Measurements from ENCODE around the gene PPP1R3A.

DNA sequence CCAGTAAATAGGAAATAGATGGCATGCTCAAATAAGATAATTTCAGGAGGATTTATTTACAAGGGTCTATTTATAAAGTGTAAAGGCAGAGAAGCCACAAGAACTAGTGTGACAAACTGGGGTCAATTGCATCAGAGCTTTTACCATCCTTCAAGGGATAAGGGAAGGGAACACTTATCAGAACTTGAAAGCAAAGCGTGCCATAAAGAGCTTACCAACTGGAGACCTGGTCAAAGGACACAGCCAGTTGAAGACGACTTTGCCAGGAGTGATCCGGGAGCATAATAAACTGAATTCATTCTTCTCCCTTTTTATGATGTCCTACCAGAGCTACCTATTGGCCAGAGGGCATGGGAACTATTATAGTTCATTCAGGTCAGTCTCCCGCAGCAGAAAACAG is 3.2 kb upstream of the PPP1R3A start:
- TF ChIP-seq, protein P1, sequence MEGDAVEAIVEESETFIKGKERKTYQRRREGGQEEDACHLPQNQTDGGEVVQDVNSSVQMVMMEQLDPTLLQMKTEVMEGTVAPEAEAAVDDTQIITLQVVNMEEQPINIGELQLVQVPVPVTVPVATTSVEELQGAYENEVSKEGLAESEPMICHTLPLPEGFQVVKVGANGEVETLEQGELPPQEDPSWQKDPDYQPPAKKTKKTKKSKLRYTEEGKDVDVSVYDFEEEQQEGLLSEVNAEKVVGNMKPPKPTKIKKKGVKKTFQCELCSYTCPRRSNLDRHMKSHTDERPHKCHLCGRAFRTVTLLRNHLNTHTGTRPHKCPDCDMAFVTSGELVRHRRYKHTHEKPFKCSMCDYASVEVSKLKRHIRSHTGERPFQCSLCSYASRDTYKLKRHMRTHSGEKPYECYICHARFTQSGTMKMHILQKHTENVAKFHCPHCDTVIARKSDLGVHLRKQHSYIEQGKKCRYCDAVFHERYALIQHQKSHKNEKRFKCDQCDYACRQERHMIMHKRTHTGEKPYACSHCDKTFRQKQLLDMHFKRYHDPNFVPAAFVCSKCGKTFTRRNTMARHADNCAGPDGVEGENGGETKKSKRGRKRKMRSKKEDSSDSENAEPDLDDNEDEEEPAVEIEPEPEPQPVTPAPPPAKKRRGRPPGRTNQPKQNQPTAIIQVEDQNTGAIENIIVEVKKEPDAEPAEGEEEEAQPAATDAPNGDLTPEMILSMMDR (conservative IDR thresholded peaks at IDR 0.05 in 1 of 2, IDR thresholded peaks at IDR 0.05 in 1 of 2; ENCODE audit: low read depth in 1 of 2, low read length in 2 of 2) = no peak
- no peak for TF ChIP-seq EZH2 (IDR thresholded peaks at IDR 0.05; ENCODE audit: low read length, missing control alignments)
